Lower leg skin (tissue), 3 donors: ENCODE data around the gene APMAP.

ENCODE experiments used
- CTCF ChIP-seq, 3 donors: fragments of 450-650 bp; IDR thresholded peaks; one replicate each; pipeline ENCODE4 v1.5.1; 2016; ENCODE audit warnings: antibody characterized with exemption in 3 of 3, mild to moderate bottlenecking in 3 of 3, moderate library complexity in 2 of 3
- POLR2A ChIP-seq, 2 donors: fragments of 450-650 bp; IDR thresholded peaks; one replicate each; pipeline ENCODE4 v1.6.1; 2016 to 2017; ENCODE audit warnings: antibody characterized with exemption in 2 of 2, mild to moderate bottlenecking in 1 of 2, moderate library complexity in 1 of 2

DNA sequence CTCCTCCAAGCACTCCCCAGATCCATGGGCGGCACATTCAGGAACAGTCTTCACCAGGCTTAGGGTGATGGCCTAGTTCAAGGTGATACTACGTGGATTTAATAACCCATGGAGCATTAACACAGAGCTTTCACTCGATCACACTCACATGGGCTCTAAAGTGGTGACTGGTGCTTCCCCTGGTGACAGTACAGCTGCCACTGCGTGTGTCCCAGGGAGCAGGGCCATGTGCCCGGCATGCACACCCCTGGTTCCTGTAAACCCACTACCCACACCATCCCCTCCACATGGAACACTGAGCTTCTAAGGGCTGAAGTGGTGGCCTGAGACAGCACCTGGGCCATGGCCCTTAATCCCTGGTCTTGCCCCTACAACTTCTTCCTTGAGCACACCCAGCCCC is 27.8 kb upstream of the APMAP start:
- TF ChIP-seq CTCF (IDR thresholded peaks at IDR 0.05) (no peak), POLR2A (IDR thresholded peaks at IDR 0.05) (no peak)
